Activated naive CD4-positive, alpha-beta T cell treated with anti-CD3 and anti-CD28 coated beads, Interleukin-2, amount 50 U/mL, for 16 hours (primary cell): Measurements from ENCODE around the gene CCDC158.
"Not testable (repeated sequence)": the region's sequence is repeated elsewhere in the genome, so short reads cannot be mapped to it uniquely, and the experiment has no call there.

Experiments used
- DNase-seq: peaks from one replicate; pipeline ENCODE4 v3.0.0-alpha.2; 2020

Gene CCDC158

DNA sequence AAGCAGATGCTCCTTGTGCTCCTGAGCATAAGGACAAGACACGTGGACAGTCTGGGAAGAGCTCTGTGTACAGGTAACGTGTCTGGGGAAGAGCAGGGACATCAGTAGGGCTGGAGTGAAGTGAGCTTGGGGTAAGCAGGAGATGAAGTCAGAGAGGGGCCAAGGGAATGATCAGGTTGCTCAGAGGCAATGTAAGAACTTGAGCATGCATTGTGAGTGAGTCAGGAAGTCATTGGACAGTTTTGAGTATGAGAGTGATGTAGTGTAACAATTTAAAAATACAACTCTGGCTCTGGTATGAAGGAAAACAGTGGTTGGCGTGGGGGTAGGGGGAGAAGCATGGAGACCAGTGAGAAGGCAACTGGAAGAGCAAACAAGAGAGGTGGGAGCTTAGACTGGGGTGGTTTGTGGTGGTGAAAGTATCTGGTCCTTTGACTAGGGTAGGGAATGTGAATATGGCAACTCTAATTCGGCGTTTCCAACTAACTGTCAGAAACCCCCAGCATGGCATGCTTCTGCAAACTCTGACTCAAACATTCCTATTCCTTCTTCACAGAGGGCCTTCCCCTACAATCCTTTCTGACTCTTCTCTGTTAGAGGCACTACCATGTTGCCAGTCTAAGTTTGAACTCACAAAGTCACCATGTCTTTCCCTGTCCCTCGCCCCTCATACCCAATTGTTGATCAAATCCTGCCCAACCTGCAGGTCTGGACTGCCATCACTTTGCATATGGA lies 57.2 kb downstream of the CCDC158 start:
- no peak for DNase-seq

- no peak for DNase-seq
These were observed 59.1 kb downstream of the CCDC158 start for GRCh38 chr4:76361689-76362412.

DNA sequence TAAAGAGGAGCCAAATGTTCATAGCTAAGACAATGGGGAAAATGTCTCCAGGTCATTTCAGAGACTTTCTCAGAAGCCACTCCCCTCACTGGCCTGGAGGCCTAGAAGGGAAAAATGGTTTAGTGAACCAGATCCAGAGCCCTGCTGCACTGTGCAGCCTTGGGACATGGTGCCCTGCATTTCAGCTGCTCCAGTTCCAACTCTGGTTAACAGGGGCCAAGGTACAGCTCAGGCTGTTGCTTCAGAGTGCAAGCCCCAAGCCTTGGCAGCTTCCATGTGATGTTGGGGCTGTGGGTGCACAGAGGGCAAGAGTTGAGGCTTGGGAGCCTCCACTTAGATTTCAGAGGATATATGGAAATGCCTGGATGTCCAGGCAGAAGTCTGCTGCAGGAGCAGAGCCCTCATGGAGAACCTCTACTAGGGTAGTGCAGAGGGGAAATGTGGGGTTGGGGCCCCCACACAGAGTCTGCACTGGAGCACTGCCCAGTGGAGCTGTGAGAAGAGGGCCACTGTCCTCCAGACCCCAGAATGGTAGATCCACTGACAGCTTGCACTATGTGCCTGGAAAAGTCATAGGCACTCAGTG lies 61.0 kb downstream of the CCDC158 start:
- DNase-seq, result not testable (repeated sequence)

DNA sequence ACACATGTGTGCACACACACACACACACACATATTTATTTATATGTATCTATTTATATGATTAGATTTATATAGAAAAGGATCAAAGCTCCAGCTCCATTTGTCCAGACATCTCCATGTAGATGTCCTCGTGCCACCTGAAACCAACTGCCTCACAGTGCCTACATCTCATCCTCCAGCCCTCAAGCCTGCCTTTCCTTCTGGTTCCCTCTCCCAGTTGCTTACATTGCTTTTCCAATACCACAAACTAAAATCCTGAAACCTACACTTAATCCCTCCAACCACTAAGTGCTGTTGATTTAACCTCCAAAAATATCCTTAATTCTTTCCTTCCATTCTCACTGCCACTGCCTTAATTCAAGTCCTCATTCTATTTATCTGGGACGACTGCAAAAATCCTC lies 63.0 kb downstream of the CCDC158 start:
- DNase-seq, result no peak

DNA sequence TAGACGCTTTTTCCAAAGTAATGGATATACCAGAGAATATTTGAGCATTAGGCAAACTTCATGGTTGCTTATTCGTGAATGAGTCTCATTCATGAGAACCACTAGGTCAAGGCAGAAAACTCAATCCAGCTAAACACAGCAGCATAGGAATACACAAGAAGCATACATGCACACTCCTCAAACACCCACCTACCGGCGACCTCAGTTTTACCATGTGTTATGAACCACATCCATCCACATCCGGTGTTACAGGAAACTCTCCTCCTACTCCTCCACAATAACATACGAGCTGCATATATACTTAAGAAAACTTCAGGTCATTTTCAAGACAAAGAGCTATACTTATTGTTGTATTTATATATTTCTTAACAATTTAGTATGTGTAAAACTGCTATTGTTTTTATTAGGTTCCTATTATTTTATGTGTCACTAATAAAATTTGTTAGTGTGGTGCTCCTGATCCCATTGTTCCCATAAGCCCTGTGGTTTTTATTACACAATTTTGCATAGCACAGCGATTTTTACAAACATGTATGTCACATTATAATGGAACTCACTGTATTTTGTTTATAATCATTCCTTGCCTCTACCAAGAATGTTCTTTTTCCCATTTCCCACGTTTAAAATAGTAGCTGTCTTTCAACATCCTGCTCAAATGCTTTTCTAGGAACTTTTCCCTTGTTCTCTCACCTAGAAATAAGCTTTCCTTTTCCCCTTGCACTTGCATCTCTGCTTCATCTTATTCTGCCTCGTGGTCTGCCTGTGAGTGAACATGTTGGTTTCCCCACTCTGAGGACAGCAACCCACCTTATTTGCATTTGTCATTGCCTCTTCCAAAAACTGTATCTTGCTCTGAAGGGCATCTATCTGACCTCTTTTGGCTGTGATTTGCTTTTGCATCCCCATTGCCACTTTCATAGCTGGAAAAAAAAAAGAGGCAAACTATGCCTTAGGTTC lies 66.1 kb downstream of the CCDC158 start:
- DNase-seq, result no peak

GRCh38 chr4:76342803-76343202 lies 78.1 kb downstream of the CCDC158 start:
- no peak for DNase-seq

GRCh38 chr4:76342191-76342590 lies 78.8 kb downstream of the CCDC158 start:
- DNase-seq, result no peak

GRCh38 chr4:76341063-76341462 lies 79.9 kb downstream of the CCDC158 start:
- no peak for DNase-seq

GRCh38 chr4:76339364-76339763 lies 81.6 kb downstream of the CCDC158 start:
- no peak for DNase-seq

- no peak for DNase-seq
These were observed 86.1 kb downstream of the CCDC158 start for GRCh38 chr4:76334885-76335284.

- no peak for DNase-seq
These were observed 94.4 kb downstream of the CCDC158 start for GRCh38 chr4:76326515-76326914.

- DNase-seq, result no peak
These were observed 95.9 kb downstream of the CCDC158 start for GRCh38 chr4:76325072-76325471.

GRCh38 chr4:76322236-76322635 lies 98.7 kb downstream of the CCDC158 start:
- no peak for DNase-seq

GRCh38 chr4:76316131-76316530 lies 104.8 kb downstream of the CCDC158 start:
- DNase-seq, result no peak

GRCh38 chr4:76315267-76315918 lies 105.5 kb downstream of the CCDC158 start:
- no peak for DNase-seq

GRCh38 chr4:76313547-76313946 lies 107.4 kb downstream of the CCDC158 start:
- DNase-seq, result no peak

DNA sequence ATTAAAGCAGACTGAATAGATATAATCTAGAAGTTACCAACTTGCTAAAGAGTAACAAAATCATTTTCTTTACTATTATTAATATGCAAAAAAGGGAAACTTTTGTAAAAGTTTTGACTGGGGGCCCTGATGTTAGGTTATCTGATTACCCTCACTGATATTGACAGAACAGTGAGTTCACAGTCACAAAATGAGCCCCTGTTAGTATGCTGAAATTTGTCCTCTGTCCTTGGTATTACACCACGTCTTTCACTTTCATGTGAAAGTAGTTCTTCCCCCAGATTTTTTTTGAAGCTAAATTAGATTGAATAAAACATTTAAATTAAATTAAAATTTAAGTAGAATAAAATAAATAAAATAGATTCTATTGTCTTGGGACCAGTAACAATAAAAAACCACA lies 108.5 kb downstream of the CCDC158 start:
- no peak for DNase-seq

DNA sequence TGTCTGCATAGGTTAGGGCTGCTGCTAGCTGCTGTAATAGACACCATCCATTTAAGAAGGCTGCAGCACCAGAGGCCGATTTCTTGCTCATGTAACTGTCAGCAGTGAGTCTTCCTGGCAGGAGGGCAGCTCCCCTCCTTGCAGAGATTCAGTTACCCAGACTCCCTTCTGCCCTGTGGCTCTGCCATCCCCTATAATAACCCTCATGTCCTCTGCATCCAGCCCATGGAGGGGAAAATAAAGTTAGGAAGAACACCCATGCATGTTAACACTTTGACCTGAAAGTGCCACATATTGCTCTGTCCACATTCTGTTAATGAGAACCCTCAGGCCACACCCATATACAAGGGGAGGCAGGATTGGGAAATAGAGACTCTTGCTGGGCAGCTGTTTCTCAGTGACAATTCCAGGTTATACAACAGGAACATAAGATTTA lies 109.0 kb downstream of the CCDC158 start:
- no peak for DNase-seq

DNA sequence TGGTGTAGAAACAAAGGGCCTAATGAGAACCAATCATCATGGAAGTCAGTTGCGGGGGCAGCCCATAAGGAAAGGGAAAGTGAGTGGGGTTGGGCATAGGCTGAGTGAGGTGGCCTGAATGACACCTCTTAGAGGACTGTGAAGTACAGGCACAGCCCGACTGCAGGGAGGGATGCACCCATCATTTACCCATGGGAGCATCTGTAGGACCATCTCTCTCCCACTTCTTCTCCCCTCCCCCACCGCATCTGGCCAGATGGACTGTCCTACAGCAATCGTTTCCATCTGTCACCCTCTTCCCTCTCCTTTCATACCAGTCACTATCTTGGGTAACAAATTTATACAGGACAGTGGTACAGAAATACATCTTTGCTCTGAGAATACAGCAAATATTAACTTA lies 110.3 kb downstream of the CCDC158 start:
- DNase-seq, result no peak

- DNase-seq, result no peak
These were observed 110.9 kb downstream of the CCDC158 start for GRCh38 chr4:76309939-76310550.

GRCh38 chr4:76308548-76308947 lies 112.4 kb downstream of the CCDC158 start:
- DNase-seq, result no peak

DNA sequence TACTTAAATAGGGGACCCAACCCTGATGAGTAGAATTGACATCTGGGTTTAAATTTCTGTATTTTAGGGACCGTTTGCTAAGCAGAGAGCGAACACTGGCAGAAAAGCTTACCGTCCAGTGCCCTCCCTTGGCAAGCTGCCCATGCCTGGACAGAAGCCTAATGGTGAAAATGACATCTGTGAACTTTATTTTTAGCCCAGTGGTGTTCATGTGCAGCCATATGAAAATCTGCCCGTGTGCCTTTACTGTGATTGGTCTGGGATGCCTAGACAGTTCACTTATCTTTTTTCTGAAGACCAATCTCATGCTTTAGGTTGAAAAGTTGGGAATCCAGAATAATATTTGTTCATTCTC lies 113.3 kb downstream of the CCDC158 start:
- no peak for DNase-seq
